ENCODE results near the gene PBX1. TPM values are rescaled to one million over a fixed set of nuclear protein-coding genes. Genes with fewer than 3 reads are reported as not detected.

The PBX1 gene
- total RNA-seq, 2 donors from 2014 or later = 59.9 to 79.2 TPM

DNA sequence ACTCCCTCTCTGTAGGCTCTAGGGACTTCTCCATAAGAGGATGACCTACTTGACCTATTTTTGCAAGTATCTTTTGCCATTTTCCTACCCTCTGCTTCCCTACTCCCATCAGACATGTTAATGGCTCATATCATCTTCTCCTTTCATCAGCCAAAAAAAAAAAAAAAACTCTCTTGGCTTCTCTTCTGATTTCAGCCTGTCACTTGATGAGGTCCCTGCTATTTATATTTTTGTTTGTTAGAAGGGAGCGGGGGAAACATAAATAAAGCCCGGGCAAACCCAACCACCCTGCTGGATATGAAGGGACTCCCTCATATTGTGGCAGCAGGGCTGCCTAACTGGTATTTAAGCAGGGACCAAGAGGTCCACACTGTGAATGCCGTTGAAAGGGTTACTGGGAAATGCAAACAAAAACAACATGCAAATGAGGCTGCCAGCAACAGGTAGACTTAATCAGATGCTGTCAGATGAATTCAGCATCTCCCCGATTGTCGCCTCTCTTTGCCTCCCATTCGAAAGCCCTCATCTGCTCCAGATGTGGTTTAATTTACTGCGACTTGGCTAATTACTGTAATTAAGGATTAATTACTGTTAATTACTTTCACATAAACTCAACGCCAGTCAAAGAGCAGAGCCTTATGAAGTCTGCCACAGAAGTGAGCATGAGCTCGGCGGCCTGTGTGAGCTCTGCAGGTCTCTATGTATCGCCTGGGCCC is 172.3 kb downstream of the PBX1 start:
- Mint-ChIP-seq H3K4me3 (no peak overlapping the region), H3K36me3 (ENCODE audit: low read depth) (no peaks in the 10 kb centered on the region), H3K4me1 (peaks cover 21% of the 10 kb centered on the region), H3K9me3 (no peaks in the 10 kb centered on the region), H3K27me3 (ENCODE audit: insufficient read depth) (no peaks in the 10 kb centered on the region), H3K27ac (no peak overlapping the region)
- Histone ChIP-seq H3K4me1 (ENCODE audit: control insufficient read depth, insufficient read depth, low read length) (peaks cover 5% of the 10 kb centered on the region), H3K36me3 (ENCODE audit: control insufficient read depth, insufficient read depth, low read length) (no peaks in the 10 kb centered on the region), H3K27me3 (ENCODE audit: control insufficient read depth, insufficient read depth, low read length, poor library complexity, severe bottlenecking) (no peaks in the 10 kb centered on the region), H3K27ac (ENCODE audit: low read depth, low read length) (no peak overlapping the region), H3K9me3 (ENCODE audit: control insufficient read depth, low read length) (no peaks in the 10 kb centered on the region), H3K9ac (ENCODE audit: extremely low read depth, low read length, poor library complexity, severe bottlenecking) (no peak overlapping the region), H3K4me3 (ENCODE audit: low read length) (no peak overlapping the region)
- 90 to 91% methylated on average over 8 to 10 of the region's 11 CpGs for WGBS, 2 experiments (ENCODE audit: insufficient coverage in 1 of 2, insufficient read length in 1 of 2)
- no peak for DNase-seq
- TF ChIP-seq, protein P1, sequence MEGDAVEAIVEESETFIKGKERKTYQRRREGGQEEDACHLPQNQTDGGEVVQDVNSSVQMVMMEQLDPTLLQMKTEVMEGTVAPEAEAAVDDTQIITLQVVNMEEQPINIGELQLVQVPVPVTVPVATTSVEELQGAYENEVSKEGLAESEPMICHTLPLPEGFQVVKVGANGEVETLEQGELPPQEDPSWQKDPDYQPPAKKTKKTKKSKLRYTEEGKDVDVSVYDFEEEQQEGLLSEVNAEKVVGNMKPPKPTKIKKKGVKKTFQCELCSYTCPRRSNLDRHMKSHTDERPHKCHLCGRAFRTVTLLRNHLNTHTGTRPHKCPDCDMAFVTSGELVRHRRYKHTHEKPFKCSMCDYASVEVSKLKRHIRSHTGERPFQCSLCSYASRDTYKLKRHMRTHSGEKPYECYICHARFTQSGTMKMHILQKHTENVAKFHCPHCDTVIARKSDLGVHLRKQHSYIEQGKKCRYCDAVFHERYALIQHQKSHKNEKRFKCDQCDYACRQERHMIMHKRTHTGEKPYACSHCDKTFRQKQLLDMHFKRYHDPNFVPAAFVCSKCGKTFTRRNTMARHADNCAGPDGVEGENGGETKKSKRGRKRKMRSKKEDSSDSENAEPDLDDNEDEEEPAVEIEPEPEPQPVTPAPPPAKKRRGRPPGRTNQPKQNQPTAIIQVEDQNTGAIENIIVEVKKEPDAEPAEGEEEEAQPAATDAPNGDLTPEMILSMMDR (conservative IDR thresholded peaks at IDR 0.05) = no peak

DNA sequence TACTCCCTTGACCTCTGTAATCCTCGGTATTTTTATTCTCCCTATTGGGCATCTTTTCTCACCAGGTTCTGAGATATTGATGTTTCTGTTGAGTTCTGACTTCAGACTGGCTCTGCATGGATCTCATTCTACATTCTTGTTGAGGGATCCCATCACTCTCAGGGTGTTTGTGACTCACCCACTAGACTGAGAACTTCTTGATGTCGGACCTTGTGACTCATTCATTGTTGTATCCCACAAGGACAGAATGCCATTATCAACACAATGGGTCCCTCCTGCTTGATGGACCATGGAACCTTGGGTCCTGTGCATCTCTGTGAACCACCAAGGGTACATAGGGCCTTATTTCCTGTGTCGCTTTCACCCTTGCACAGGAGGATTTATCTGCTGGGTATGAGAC is 174.1 kb downstream of the PBX1 start:
- no peak for DNase-seq
- Mint-ChIP-seq H3K36me3 (ENCODE audit: low read depth) (no peaks in the 10 kb centered on the region), H3K4me3 (no peak overlapping the region), H3K27me3 (ENCODE audit: insufficient read depth) (no peaks in the 10 kb centered on the region), H3K27ac (no peak overlapping the region), H3K4me1 (peaks cover 28% of the 10 kb centered on the region), H3K9me3 (no peaks in the 10 kb centered on the region)
- Histone ChIP-seq H3K36me3 (ENCODE audit: control insufficient read depth, insufficient read depth, low read length) (no peaks in the 10 kb centered on the region), H3K9me3 (ENCODE audit: control insufficient read depth, low read length) (no peaks in the 10 kb centered on the region), H3K27ac (ENCODE audit: low read depth, low read length) (no peak overlapping the region), H3K4me1 (ENCODE audit: control insufficient read depth, insufficient read depth, low read length) (peaks cover 5% of the 10 kb centered on the region), H3K27me3 (ENCODE audit: control insufficient read depth, insufficient read depth, low read length, poor library complexity, severe bottlenecking) (no peaks in the 10 kb centered on the region), H3K9ac (ENCODE audit: extremely low read depth, low read length, poor library complexity, severe bottlenecking) (no peak overlapping the region), H3K4me3 (ENCODE audit: low read length) (no peak overlapping the region)
- TF ChIP-seq, protein P1 (conservative IDR thresholded peaks at IDR 0.05) = no peak
- 75 to 93% methylated on average over 2 to 3 of the region's 3 CpGs for WGBS, 2 experiments (ENCODE audit: insufficient coverage in 1 of 2, insufficient read length in 1 of 2)

DNA sequence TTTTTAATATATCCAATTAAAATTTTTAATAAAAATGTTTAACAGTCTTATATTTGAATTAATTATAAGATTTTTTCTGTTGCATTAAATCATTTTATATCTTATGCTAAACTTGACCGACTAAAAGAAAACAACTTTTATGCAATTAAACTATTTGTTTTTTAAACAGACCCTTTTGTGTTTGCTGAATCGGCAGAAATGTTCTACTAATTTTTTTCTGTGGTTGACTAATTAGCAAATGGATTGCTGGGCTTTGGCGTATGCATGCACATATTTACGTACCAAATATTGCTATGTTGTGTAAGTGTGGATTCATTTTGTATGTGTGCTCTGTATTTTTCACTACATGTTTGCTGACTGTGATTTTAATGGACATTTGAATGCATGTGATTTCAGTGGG is 174.8 kb downstream of the PBX1 start:
- H3K27ac Mint-ChIP-seq = no peak overlapping the region
- DNase-seq = no peak

More for the DNA sequence above, 174.8 kb downstream of the PBX1 start:
- H3K9ac ChIP-seq (ENCODE audit: extremely low read depth, low read length, poor library complexity, severe bottlenecking) = no peak overlapping the region
- H3K9me3 Mint-ChIP-seq = no peaks in the 10 kb centered on the region
- no peaks in the 10 kb centered on the region for H3K36me3 ChIP-seq (ENCODE audit: control insufficient read depth, insufficient read depth, low read length)
- 96 to 100% methylated on average over 1 to 4 of the region's 4 CpGs for WGBS, 2 experiments (ENCODE audit: insufficient coverage in 1 of 2, insufficient read length in 1 of 2)
- TF ChIP-seq, protein P1 (conservative IDR thresholded peaks at IDR 0.05) = no peak
- H3K4me3 Mint-ChIP-seq = no peak overlapping the region
- H3K27me3 Mint-ChIP-seq (ENCODE audit: insufficient read depth) = no peaks in the 10 kb centered on the region
- H3K4me3 ChIP-seq (ENCODE audit: low read length) = no peak overlapping the region
- no peaks in the 10 kb centered on the region for H3K36me3 Mint-ChIP-seq (ENCODE audit: low read depth)
- H3K4me1 Mint-ChIP-seq = peaks cover 28% of the 10 kb centered on the region
- no peak overlapping the region for H3K27ac ChIP-seq (ENCODE audit: low read depth, low read length)
- no peaks in the 10 kb centered on the region for H3K9me3 ChIP-seq (ENCODE audit: control insufficient read depth, low read length)
- H3K4me1 ChIP-seq (ENCODE audit: control insufficient read depth, insufficient read depth, low read length) = peaks cover 5% of the 10 kb centered on the region
- H3K27me3 ChIP-seq (ENCODE audit: control insufficient read depth, insufficient read depth, low read length, poor library complexity, severe bottlenecking) = no peaks in the 10 kb centered on the region

Data from endodermal cell (in vitro differentiated cells).